Keratinocyte (primary cell): ENCODE data around the gene SCNN1B. TPM values are rescaled to one million over a fixed set of nuclear protein-coding genes. Genes with fewer than 3 reads are reported as not detected.

ENCODE experiments used
- DNase-seq: peaks from one replicate; pipeline ENCODE4 v3.0.0-alpha.2; 2011; ENCODE audit warnings: low read depth, missing footprints, low spot score
- FAIRE-seq: peaks from 2 replicates; lab custom pipeline; 2011; peaks lifted over from hg19 to GRCh38; lab: Jason Lieb, UNC
- H2AFZ ChIP-seq: 2 replicates; pipeline ENCODE4 v1.6.0; 2012; ENCODE audit warnings: low read length, control low read depth, inconsistent platforms; ENCODE audit not compliant: control insufficient read depth
- H3K27ac ChIP-seq: 2 replicates; pipeline ENCODE4 v1.5.1; 2011; ENCODE audit warnings: low read length; ENCODE audit not compliant: control insufficient read depth, insufficient read depth
- H3K27me3 ChIP-seq: 3 replicates; pipeline ENCODE4 v1.6.0; 2011; ENCODE audit warnings: low read length; ENCODE audit not compliant: control insufficient read depth, insufficient read depth; ENCODE audit errors: extremely low read depth
- H3K36me3 ChIP-seq, 2 experiments: 2 replicates in 1 of 2; 3 replicates in 1 of 2; pipeline ENCODE4 v1.5.1; 2011; ENCODE audit warnings: low read length in 2 of 2, mild to moderate bottlenecking in 1 of 2; ENCODE audit not compliant: control insufficient read depth in 2 of 2, insufficient read depth in 2 of 2; ENCODE audit errors: extremely low read depth in 1 of 2
- H3K4me1 ChIP-seq: 3 replicates; pipeline ENCODE4 v1.5.1; 2011; ENCODE audit warnings: low read length; ENCODE audit not compliant: control insufficient read depth, insufficient read depth; ENCODE audit errors: extremely low read depth
- H3K4me2 ChIP-seq: 3 replicates; pipeline ENCODE4 v1.6.0; 2011; ENCODE audit warnings: low read depth, low read length; ENCODE audit not compliant: control insufficient read depth, insufficient read depth; ENCODE audit errors: extremely low read depth
- H3K4me3 ChIP-seq, 3 experiments: fragments of 200-600 bp in 1 of 3; sonication (generic) in 1 of 3; 2 replicates in 2 of 3; 3 replicates in 1 of 3; pipeline ENCODE4 v1.5.1; 2011 to 2016; ENCODE audit warnings: low read length in 3 of 3, mild to moderate bottlenecking in 3 of 3, control low read depth in 2 of 3, inconsistent platforms in 1 of 3, low read depth in 1 of 3, mixed read lengths in 1 of 3, mixed run types in 1 of 3, moderate library complexity in 1 of 3; ENCODE audit not compliant: control insufficient read depth in 2 of 3, insufficient read depth in 2 of 3; ENCODE audit errors: extremely low read depth in 1 of 3
- H3K79me2 ChIP-seq: 2 replicates; pipeline ENCODE4 v1.6.0; 2012; ENCODE audit warnings: low read length; ENCODE audit not compliant: control insufficient read depth, insufficient read depth
- H3K9ac ChIP-seq: 3 replicates; pipeline ENCODE4 v1.6.0; 2011; ENCODE audit warnings: low read length; ENCODE audit not compliant: control insufficient read depth, insufficient read depth; ENCODE audit errors: extremely low read depth
- H3K9me1 ChIP-seq: 3 replicates; pipeline ENCODE4 v1.6.0; 2011; ENCODE audit warnings: low read length; ENCODE audit not compliant: control insufficient read depth, insufficient read depth; ENCODE audit errors: extremely low read depth
- H3K9me3 ChIP-seq: 2 replicates; pipeline ENCODE4 v1.5.1; 2012; ENCODE audit warnings: low read depth, low read length; ENCODE audit not compliant: control insufficient read depth
- H4K20me1 ChIP-seq: 3 replicates; pipeline ENCODE4 v1.6.0; 2011; ENCODE audit warnings: low read length; ENCODE audit not compliant: control insufficient read depth, insufficient read depth; ENCODE audit errors: extremely low read depth
- CTCF ChIP-seq, 3 experiments: IDR thresholded peaks in 1 of 3; conservative IDR thresholded peaks in 1 of 3; optimal IDR thresholded peaks in 1 of 3; 2 replicates in 2 of 3; 3 replicates in 1 of 3; pipeline versions ENCODE3 to v1.5.1; 2011; ENCODE audit warnings: low read length in 3 of 3, mild to moderate bottlenecking in 3 of 3, moderate library complexity in 2 of 3, control low read depth in 1 of 3, inconsistent platforms in 1 of 3; ENCODE audit not compliant: insufficient read depth in 2 of 3; ENCODE audit errors: extremely low read depth in 1 of 3
- EZH2 ChIP-seq: IDR thresholded peaks from one replicate; pipeline ENCODE4 v1.6.1; 2012; ENCODE audit warnings: inconsistent platforms, mild to moderate bottlenecking, low read length, moderate library complexity
- dilution Hi-C: fragments of 300-500 bp; cut with MboI; formaldehyde crosslinking; loops from one replicate; pipeline ENCODE4 v1.7.0; 2020; ENCODE audit warnings: low sequenced_read_pairs; ENCODE audit not compliant: extremely low pct_ligation_motif_present
- polyA plus RNA-seq, 5 experiments: library from polyadenylated mRNA; depleted of rRNA in 3 of 5; stranded (reverse) in 3 of 5; stranded (forward) in 1 of 5; unstranded in 1 of 5; fragments of >200 nt; gene quantifications; 1 replicate in 1 of 5; 2 replicates in 3 of 5; 3 replicates in 1 of 5; pipeline versions ENCODE4 v1.2.1 to v1.2.3, GENCODE V29; 2011 to 2012; ENCODE audit warnings: missing spikeins in 2 of 5, low read depth in 1 of 5, low replicate concordance in 1 of 5

The SCNN1B gene
- polyA plus RNA-seq, 1 donor (not counting 4 experiments of a cell fraction or from before 2014, with no cell fraction given), result 0.92 TPM

- Histone ChIP-seq H3K9me3 (peaks cover 3% of the 10 kb centered on the region), H3K9me1 (no peaks in the 10 kb centered on the region), H4K20me1 (no peaks in the 10 kb centered on the region), H3K9ac (no peak overlapping the region), H3K4me2 (no peak overlapping the region), H3K79me2 (no peaks in the 10 kb centered on the region), H3K4me3 (no peak overlapping the region), H3K4me1 (no peaks in the 10 kb centered on the region), H2AFZ (no peak overlapping the region), H3K36me3 (no peaks in the 10 kb centered on the region), H3K27ac (no peak overlapping the region), H3K27me3 (no peaks in the 10 kb centered on the region)
- dilution Hi-C loops, result no loop called here
- DNase-seq, result no peak
- FAIRE-seq, result no peak
- TF ChIP-seq EZH2 (no peak), CTCF (optimal IDR thresholded peaks at IDR 0.05 in 1 of 3, IDR thresholded peaks at IDR 0.05 in 1 of 3, conservative IDR thresholded peaks at IDR 0.05 in 1 of 3; ENCODE audit: extremely low read depth in 1 of 3, insufficient read depth in 2 of 3, low read length in 3 of 3) (no peak)
Observed at GRCh38 chr16:23321206-23321875, 19.2 kb downstream of the SCNN1B start.

- H3K4me3 ChIP-seq, result no peak overlapping the region
- no peak overlapping the region for H3K4me2 ChIP-seq
- H3K79me2 ChIP-seq, result no peaks in the 10 kb centered on the region
- DNase-seq (no peak), FAIRE-seq (no peak)
- no peaks in the 10 kb centered on the region for H3K9me1 ChIP-seq
- no peaks in the 10 kb centered on the region for H3K9me3 ChIP-seq
- H2AFZ ChIP-seq, result no peak overlapping the region
- H3K27me3 ChIP-seq, result no peaks in the 10 kb centered on the region
- no peaks in the 10 kb centered on the region for H3K36me3 ChIP-seq
- H3K9ac ChIP-seq, result no peak overlapping the region
- no peaks in the 10 kb centered on the region for H4K20me1 ChIP-seq
- dilution Hi-C loops, result no loop called here
- H3K27ac ChIP-seq, result no peak overlapping the region
- no peaks in the 10 kb centered on the region for H3K4me1 ChIP-seq
- TF ChIP-seq CTCF (optimal IDR thresholded peaks at IDR 0.05 in 1 of 3, IDR thresholded peaks at IDR 0.05 in 1 of 3, conservative IDR thresholded peaks at IDR 0.05 in 1 of 3; ENCODE audit: extremely low read depth in 1 of 3, insufficient read depth in 2 of 3, low read length in 3 of 3), result no peak
- no peak for TF ChIP-seq EZH2
Observed at GRCh38 chr16:23323224-23324030, 21.3 kb downstream of the SCNN1B start.
